K562 (cell line): ENCODE results near the gene MAPK8IP2. TPM values are rescaled to one million over a fixed set of nuclear protein-coding genes. Genes with fewer than 3 reads are reported as not detected.
A peak's percentile ranks its signal among the peaks of the same experiment; 100 is the strongest.

Experiments
- CBFA2T2 ChIP-seq: fragments of 450-650 bp; conservative IDR thresholded peaks from 2 replicates; pipeline ENCODE4 v1.6.1; 2017; ENCODE audit warnings: mild to moderate bottlenecking
- DEAF1 ChIP-seq: fragments of 450-650 bp; formaldehyde crosslinking; IDR thresholded peaks from 2 replicates; pipeline ENCODE4 v1.4.0; 2020; ENCODE audit warnings: mild to moderate bottlenecking, moderate library complexity
- E2F6 ChIP-seq, 2 experiments: IDR thresholded peaks; 2 replicates each; pipeline ENCODE4 v1.6.1; 2011; ENCODE audit warnings: borderline replicate concordance in 1 of 2, control low read depth in 1 of 2, low read depth in 1 of 2, low read length in 1 of 2, mild to moderate bottlenecking in 1 of 2, mixed read lengths in 1 of 2, moderate library complexity in 1 of 2; ENCODE audit not compliant: insufficient read depth in 1 of 2, insufficient read length in 1 of 2, poor library complexity in 1 of 2, severe bottlenecking in 1 of 2; ENCODE audit errors: extremely low read depth in 1 of 2
- EP300 ChIP-seq: IDR thresholded peaks from 2 replicates; pipeline ENCODE4 v1.6.1; 2012; ENCODE audit warnings: low read length, improper control_type of control experiment
- ETV5 ChIP-seq: sonication (generic); formaldehyde crosslinking; IDR thresholded peaks from 2 replicates; pipeline ENCODE4 v1.4.0; 2020; ENCODE audit warnings: low read depth, mild to moderate bottlenecking, missing genetic modification reagents
- HMG20A ChIP-seq: fragments of 450-650 bp; formaldehyde crosslinking; conservative IDR thresholded peaks from 2 replicates; pipeline ENCODE4 v1.4.0; 2020; ENCODE audit warnings: mild to moderate bottlenecking, mixed read lengths
- IRF9 ChIP-seq: fragments of 450-650 bp; IDR thresholded peaks from 2 replicates; pipeline ENCODE4 v1.6.1; 2016; ENCODE audit warnings: missing biosample characterization, missing genetic modification characterization
- NFATC3 ChIP-seq: fragments of 450-650 bp; IDR thresholded peaks from 2 replicates; pipeline ENCODE4 v1.6.1; 2017; ENCODE audit warnings: mild to moderate bottlenecking
- NR2C2 ChIP-seq, 2 experiments: fragments of 200-800 bp in 1 of 2; sonication (Bioruptor generic) in 1 of 2; sonication (generic) in 1 of 2; formaldehyde crosslinking in 1 of 2; IDR thresholded peaks; 2 replicates each; pipeline versions ENCODE4 v1.6.1 to v1.8.0; 2016 to 2022; ENCODE audit warnings: mild to moderate bottlenecking in 1 of 2, missing compliant biosample characterization in 1 of 2, missing genetic modification characterization in 1 of 2, missing genetic modification reagents in 1 of 2
- RBM25 ChIP-seq: fragments of 200-400 bp; formaldehyde crosslinking; IDR thresholded peaks from 2 replicates; pipeline ENCODE4 v1.6.1; 2018; ENCODE audit warnings: low read length, low read depth, moderate library complexity; ENCODE audit not compliant: severe bottlenecking
- XRCC4 ChIP-seq: IDR thresholded peaks from one replicate; pipeline ENCODE4 v1.6.1; 2011; ENCODE audit not compliant: insufficient read depth, insufficient read length; ENCODE audit errors: extremely low read depth
- polyA plus RNA-seq, 8 experiments: library from polyadenylated mRNA; depleted of rRNA in 4 of 8; stranded (reverse) in 5 of 8; unstranded in 3 of 8; fragments of >200 nt; fragmentation: Nextera tagmentation in 2 of 8; fragmentation: Illumina TruSeq in 1 of 8; extraction: Ambion mirVana in 2 of 8; extraction: Trizol in 1 of 8; gene quantifications; 2 replicates each; pipeline versions ENCODE4 v1.2.1 to v1.2.3, GENCODE V29; 2011 to 2014; ENCODE audit warnings: inconsistent platforms in 1 of 8, missing spikeins in 1 of 8
- total RNA-seq, 7 experiments: library from RNA; depleted of rRNA in 6 of 7; stranded (reverse); fragments of >200 nt in 6 of 7; fragmentation: Illumina TruSeq in 2 of 7; extraction: Trizol in 2 of 7; gene quantifications; 2 replicates each; pipeline versions ENCODE4 v1.2.1 to v1.2.3, GENCODE V29; 2011 to 2021; ENCODE audit warnings: low replicate concordance in 1 of 7
- TF ChIP-seq, protein P1 (sequence below), 2 experiments: fragments of 200-800 bp in 1 of 2; sonication (Bioruptor generic) in 1 of 2; sonication (generic) in 1 of 2; formaldehyde crosslinking in 1 of 2; IDR thresholded peaks in 1 of 2; conservative IDR thresholded peaks in 1 of 2; 2 replicates each; pipeline versions ENCODE4 v1.5.0 to v1.6.1; 2016 to 2020; ENCODE audit warnings: missing compliant biosample characterization in 1 of 2, missing genetic modification characterization in 1 of 2, missing genetic modification reagents in 1 of 2
- TF ChIP-seq, protein P2 (sequence below): fragments of 250-450 bp; sonication (Bioruptor Pico); IDR thresholded peaks from 2 replicates; pipeline ENCODE4 v1.8.0; 2021; ENCODE audit warnings: moderate library complexity, mild to moderate bottlenecking, inconsistent platforms
- TF ChIP-seq, protein P3 (sequence below): fragments of 450-650 bp; formaldehyde crosslinking; IDR thresholded peaks from 2 replicates; pipeline ENCODE4 v1.4.0; 2022; ENCODE audit warnings: missing genetic modification characterization

MAPK8IP2 gene
- total and polyA plus RNA-seq, 9 of the 15 experiments (the other 6 are each of a cell fraction or from before 2014, with no cell fraction given), result 0.01 to 0.47 (median 0.07) TPM; not detected in 2

DNA sequence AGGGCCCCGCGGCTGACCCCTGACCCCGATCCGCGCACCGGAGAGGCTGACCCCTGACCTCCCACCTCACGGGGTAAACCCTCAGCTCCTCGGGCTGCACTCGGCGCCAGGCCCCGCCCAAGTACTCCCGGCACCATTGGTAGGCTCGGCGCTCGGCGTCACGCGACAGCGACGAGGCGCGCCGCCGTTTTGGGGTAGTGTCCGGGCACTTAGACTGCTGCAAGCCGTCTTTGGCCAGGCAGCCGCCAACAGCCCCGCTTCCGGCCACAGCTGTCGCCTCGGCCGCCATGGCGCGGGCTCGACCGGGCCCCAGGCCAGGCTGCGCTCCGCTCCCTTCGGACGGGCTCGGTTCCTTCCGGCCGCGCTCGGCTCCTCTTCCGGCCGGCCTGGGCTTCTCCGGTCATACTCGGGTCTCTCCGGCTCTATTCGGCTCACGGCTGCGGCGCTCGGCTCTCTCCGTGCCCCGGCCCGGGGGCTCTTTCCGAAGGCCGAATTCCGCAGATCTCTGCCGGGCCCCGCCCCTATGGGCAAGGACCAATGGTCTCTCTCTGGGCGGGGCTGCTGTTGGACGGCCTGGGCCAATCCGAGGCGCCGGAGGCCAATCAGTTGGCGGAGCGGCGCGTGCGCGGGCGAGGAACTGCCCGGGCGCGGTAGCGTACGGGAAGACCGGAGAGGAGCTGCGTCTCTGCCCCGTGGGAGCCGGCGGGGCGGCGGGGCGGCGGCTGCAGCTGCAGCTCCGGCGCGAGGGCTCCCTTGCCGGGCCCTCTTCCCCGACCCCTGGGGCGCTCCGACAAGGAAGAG lies 17.9 kb upstream of the MAPK8IP2 start, which contains the start of gene CHKB (continued):
- TF ChIP-seq E2F6 (IDR thresholded peaks at IDR 0.05; ENCODE audit: borderline replicate concordance in 1 of 2, extremely low read depth in 1 of 2, insufficient read depth in 1 of 2, insufficient read length in 1 of 2, low read depth in 1 of 2, low read length in 1 of 2, poor library complexity in 1 of 2, severe bottlenecking in 1 of 2), result peak in 1 of 2 experiments; percentile 70
- TF ChIP-seq, protein P1, sequence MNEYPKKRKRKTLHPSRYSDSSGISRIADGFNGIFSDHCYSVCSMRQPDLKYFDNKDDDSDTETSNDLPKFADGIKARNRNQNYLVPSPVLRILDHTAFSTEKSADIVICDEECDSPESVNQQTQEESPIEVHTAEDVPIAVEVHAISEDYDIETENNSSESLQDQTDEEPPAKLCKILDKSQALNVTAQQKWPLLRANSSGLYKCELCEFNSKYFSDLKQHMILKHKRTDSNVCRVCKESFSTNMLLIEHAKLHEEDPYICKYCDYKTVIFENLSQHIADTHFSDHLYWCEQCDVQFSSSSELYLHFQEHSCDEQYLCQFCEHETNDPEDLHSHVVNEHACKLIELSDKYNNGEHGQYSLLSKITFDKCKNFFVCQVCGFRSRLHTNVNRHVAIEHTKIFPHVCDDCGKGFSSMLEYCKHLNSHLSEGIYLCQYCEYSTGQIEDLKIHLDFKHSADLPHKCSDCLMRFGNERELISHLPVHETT (CRISPR knock-in tag; conservative IDR thresholded peaks at IDR 0.05 in 1 of 2, IDR thresholded peaks at IDR 0.05 in 1 of 2), result peak in 1 of 2 experiments; percentile 80; a peak in 2 of 4 replicates
- TF ChIP-seq DEAF1 (CRISPR knock-in tag), result peak; percentile 98
- TF ChIP-seq XRCC4, result no peak
- TF ChIP-seq, protein P2, sequence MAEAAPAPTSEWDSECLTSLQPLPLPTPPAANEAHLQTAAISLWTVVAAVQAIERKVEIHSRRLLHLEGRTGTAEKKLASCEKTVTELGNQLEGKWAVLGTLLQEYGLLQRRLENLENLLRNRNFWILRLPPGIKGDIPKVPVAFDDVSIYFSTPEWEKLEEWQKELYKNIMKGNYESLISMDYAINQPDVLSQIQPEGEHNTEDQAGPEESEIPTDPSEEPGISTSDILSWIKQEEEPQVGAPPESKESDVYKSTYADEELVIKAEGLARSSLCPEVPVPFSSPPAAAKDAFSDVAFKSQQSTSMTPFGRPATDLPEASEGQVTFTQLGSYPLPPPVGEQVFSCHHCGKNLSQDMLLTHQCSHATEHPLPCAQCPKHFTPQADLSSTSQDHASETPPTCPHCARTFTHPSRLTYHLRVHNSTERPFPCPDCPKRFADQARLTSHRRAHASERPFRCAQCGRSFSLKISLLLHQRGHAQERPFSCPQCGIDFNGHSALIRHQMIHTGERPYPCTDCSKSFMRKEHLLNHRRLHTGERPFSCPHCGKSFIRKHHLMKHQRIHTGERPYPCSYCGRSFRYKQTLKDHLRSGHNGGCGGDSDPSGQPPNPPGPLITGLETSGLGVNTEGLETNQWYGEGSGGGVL (CRISPR knock-in tag), result no peak
- peak; percentile 94 for TF ChIP-seq NR2C2 (CRISPR knock-in tag; IDR thresholded peaks at IDR 0.05)
- TF ChIP-seq NR2C2 (tag; IDR thresholded peaks at IDR 0.05), result peak; percentile 99
- no peak for TF ChIP-seq NFATC3
- no peak for TF ChIP-seq CBFA2T2
- TF ChIP-seq IRF9 (tag), result no peak
- TF ChIP-seq, protein P3, sequence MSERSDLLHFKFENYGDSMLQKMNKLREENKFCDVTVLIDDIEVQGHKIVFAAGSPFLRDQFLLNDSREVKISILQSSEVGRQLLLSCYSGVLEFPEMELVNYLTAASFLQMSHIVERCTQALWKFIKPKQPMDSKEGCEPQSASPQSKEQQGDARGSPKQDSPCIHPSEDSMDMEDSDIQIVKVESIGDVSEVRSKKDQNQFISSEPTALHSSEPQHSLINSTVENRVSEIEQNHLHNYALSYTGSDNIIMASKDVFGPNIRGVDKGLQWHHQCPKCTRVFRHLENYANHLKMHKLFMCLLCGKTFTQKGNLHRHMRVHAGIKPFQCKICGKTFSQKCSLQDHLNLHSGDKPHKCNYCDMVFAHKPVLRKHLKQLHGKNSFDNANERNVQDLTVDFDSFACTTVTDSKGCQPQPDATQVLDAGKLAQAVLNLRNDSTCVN (CRISPR knock-in tag), result no peak
- TF ChIP-seq HMG20A, result no peak
- TF ChIP-seq EP300, result no peak
- TF ChIP-seq RBM25, result peak; percentile 82
- no peak for TF ChIP-seq ETV5 (CRISPR knock-in tag)
